Mesothelial cell of epicardium (in vitro differentiated cells): ENCODE results near the gene ADCY7. TPM values are rescaled to one million over a fixed set of nuclear protein-coding genes. Genes with fewer than 3 reads are reported as not detected.

ENCODE experiments used
- DNase-seq, 2 experiments: peaks; one replicate each; pipeline ENCODE4 v3.0.0; 2021; ENCODE audit warnings: low spot score in 2 of 2; ENCODE audit not compliant: unreplicated experiment in 2 of 2
- H3K27ac Mint-ChIP-seq: 2 replicates; pipeline ENCODE4 v1.8.0; 2021; ENCODE audit warnings: mixed read lengths
- H3K27me3 Mint-ChIP-seq: 2 replicates; pipeline ENCODE4 v1.8.0; 2021; ENCODE audit warnings: low read depth, mixed read lengths
- H3K36me3 Mint-ChIP-seq: 2 replicates; pipeline ENCODE4 v1.8.0; 2021; ENCODE audit warnings: mixed read lengths
- H3K4me1 Mint-ChIP-seq: 2 replicates; pipeline ENCODE4 v1.8.0; 2021; ENCODE audit warnings: mixed read lengths
- H3K4me3 Mint-ChIP-seq: 2 replicates; pipeline ENCODE4 v1.8.0; 2021; ENCODE audit warnings: mild to moderate bottlenecking, moderate library complexity, mixed read lengths
- H3K9me3 Mint-ChIP-seq: 2 replicates; pipeline ENCODE4 v1.8.0; 2021; ENCODE audit warnings: mixed read lengths
- CTCF ChIP-seq: fragments of 200-600 bp; sonication (generic); IDR thresholded peaks from one replicate; pipeline ENCODE4 v1.5.0; 2021; ENCODE audit warnings: antibody characterized with exemption; ENCODE audit not compliant: unreplicated experiment
- total RNA-seq: library from RNA; stranded (reverse); gene quantifications from 3 replicates; pipeline ENCODE4 v1.2.1, GENCODE V29; 2021

The ADCY7 gene
- total RNA-seq, 1 donor from 2014 or later: 25.7 TPM

- no peak for DNase-seq
- no peak overlapping the region for H3K4me3 Mint-ChIP-seq
- H3K36me3 Mint-ChIP-seq: no peaks in the 10 kb centered on the region
- no peaks in the 10 kb centered on the region for H3K9me3 Mint-ChIP-seq
- TF ChIP-seq CTCF: no peak
- H3K27ac Mint-ChIP-seq: no peak overlapping the region
- H3K27me3 Mint-ChIP-seq: no peaks in the 10 kb centered on the region
- peaks cover 9% of the 10 kb centered on the region for H3K4me1 Mint-ChIP-seq
Observed at GRCh38 chr16:50270510-50271147, 4.3 kb downstream of the ADCY7 start.

GRCh38 chr16:50271148-50272041 is 5.0 kb downstream of the ADCY7 start:
- H3K36me3 Mint-ChIP-seq: no peaks in the 10 kb centered on the region
- no peak for TF ChIP-seq CTCF
- no peak for DNase-seq

GRCh38 chr16:50272111-50272571 is 5.8 kb downstream of the ADCY7 start:
- no peak for TF ChIP-seq CTCF
- H3K9me3 Mint-ChIP-seq: no peaks in the 10 kb centered on the region
- H3K4me1 Mint-ChIP-seq: peaks cover under 1% of the 10 kb centered on the region
- no peak overlapping the region for H3K27ac Mint-ChIP-seq
- H3K36me3 Mint-ChIP-seq: no peaks in the 10 kb centered on the region
- no peak for DNase-seq
- H3K27me3 Mint-ChIP-seq: no peaks in the 10 kb centered on the region
- H3K4me3 Mint-ChIP-seq: no peak overlapping the region

More at GRCh38 chr16:50271148-50272041, 5.0 kb downstream of the ADCY7 start:
- Mint-ChIP-seq H3K9me3 (no peaks in the 10 kb centered on the region), H3K27ac (no peak overlapping the region), H3K27me3 (no peaks in the 10 kb centered on the region), H3K4me1 (peaks cover 8% of the 10 kb centered on the region), H3K4me3 (no peak overlapping the region)

- Mint-ChIP-seq H3K4me3 (no peak overlapping the region), H3K9me3 (no peaks in the 10 kb centered on the region), H3K4me1 (no peaks in the 10 kb centered on the region), H3K27me3 (no peaks in the 10 kb centered on the region), H3K36me3 (no peaks in the 10 kb centered on the region), H3K27ac (no peak overlapping the region)
- DNase-seq: no peak
- no peak for TF ChIP-seq CTCF
Observed at GRCh38 chr16:50272687-50273381, 6.5 kb downstream of the ADCY7 start.

GRCh38 chr16:50273382-50273690 is 7.0 kb downstream of the ADCY7 start:
- peaks cover 3% of the 10 kb centered on the region for H3K9me3 Mint-ChIP-seq
- H3K4me3 Mint-ChIP-seq: no peak overlapping the region
- peaks cover 1% of the 10 kb centered on the region for H3K36me3 Mint-ChIP-seq
- no peaks in the 10 kb centered on the region for H3K4me1 Mint-ChIP-seq
- no peak overlapping the region for H3K27ac Mint-ChIP-seq
- no peak for TF ChIP-seq CTCF
- no peaks in the 10 kb centered on the region for H3K27me3 Mint-ChIP-seq
- DNase-seq: no peak
